Measurements from ENCODE around the gene TBC1D32.
"Not testable (repeated sequence)": the region's sequence is repeated elsewhere in the genome, so short reads cannot be mapped to it uniquely, and the experiment has no call there.

DNA sequence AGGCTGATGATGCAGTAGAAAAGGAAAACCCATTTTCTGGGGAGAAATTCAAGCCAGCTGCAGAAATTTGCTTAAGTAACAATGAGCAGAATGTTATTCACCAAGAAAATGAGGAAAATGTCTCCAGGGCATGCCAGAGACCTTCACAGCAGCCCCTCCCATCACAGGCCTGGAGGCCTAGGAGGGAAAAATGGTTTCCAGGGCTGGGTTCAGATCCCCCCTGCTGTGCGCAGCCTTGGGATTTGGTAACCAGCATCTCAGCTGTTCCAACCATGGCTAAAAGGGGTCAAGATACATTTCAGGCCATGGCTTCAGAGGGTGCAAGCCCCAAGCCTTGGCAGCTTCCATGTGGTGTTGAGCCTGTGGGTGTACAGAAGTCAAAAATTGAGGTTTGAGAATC, 265.5 kb downstream of the TBC1D32 start:
- TF ChIP-seq, protein P1, sequence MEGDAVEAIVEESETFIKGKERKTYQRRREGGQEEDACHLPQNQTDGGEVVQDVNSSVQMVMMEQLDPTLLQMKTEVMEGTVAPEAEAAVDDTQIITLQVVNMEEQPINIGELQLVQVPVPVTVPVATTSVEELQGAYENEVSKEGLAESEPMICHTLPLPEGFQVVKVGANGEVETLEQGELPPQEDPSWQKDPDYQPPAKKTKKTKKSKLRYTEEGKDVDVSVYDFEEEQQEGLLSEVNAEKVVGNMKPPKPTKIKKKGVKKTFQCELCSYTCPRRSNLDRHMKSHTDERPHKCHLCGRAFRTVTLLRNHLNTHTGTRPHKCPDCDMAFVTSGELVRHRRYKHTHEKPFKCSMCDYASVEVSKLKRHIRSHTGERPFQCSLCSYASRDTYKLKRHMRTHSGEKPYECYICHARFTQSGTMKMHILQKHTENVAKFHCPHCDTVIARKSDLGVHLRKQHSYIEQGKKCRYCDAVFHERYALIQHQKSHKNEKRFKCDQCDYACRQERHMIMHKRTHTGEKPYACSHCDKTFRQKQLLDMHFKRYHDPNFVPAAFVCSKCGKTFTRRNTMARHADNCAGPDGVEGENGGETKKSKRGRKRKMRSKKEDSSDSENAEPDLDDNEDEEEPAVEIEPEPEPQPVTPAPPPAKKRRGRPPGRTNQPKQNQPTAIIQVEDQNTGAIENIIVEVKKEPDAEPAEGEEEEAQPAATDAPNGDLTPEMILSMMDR (conservative IDR thresholded peaks at IDR 0.05 in 1 of 2, IDR thresholded peaks at IDR 0.05 in 1 of 2; ENCODE audit: extremely low read depth in 1 of 2, insufficient read depth in 1 of 2, low read depth in 1 of 2, low read length in 2 of 2): not testable (repeated sequence)
- TF ChIP-seq EZH2 (IDR thresholded peaks at IDR 0.05; ENCODE audit: borderline replicate concordance, low read length): not testable (repeated sequence)
